DOHH2 (cell line): ENCODE measurements around the gene GLI3.

ENCODE experiments used
- H3F3A ChIP-seq: fragments of 200-600 bp; sonication (generic), shearing (Covaris generic); 2 replicates; pipeline ENCODE4 v1.6.0; 2016; ENCODE audit warnings: antibody characterized with exemption, mild to moderate bottlenecking; ENCODE audit not compliant: control insufficient read depth, insufficient read depth
- H3K27ac ChIP-seq: fragments of 200-600 bp; sonication (generic); 2 replicates; pipeline ENCODE4 v1.5.1; 2014; ENCODE audit warnings: low read depth, mild to moderate bottlenecking, low read length, moderate library complexity
- H3K27me3 ChIP-seq: fragments of 200-600 bp; sonication (generic); 2 replicates; pipeline ENCODE4 v1.6.1; 2014; ENCODE audit warnings: mild to moderate bottlenecking, low read length, mixed read lengths; ENCODE audit not compliant: control insufficient read depth
- H3K36me3 ChIP-seq: fragments of 200-600 bp; sonication (generic); 2 replicates; pipeline ENCODE4 v1.6.1; 2014; ENCODE audit warnings: mild to moderate bottlenecking, low read length, moderate library complexity, mixed read lengths; ENCODE audit not compliant: control insufficient read depth
- H3K4me1 ChIP-seq: fragments of 200-600 bp; sonication (generic); 2 replicates; pipeline ENCODE4 v1.6.1; 2014; ENCODE audit warnings: mild to moderate bottlenecking, low read length, mixed read lengths; ENCODE audit not compliant: control insufficient read depth
- H3K4me2 ChIP-seq: fragments of 200-600 bp; sonication (generic); 2 replicates; pipeline ENCODE4 v1.6.0; 2014; ENCODE audit warnings: mild to moderate bottlenecking, low read length, moderate library complexity
- H3K4me3 ChIP-seq: fragments of 200-600 bp; sonication (generic); 2 replicates; pipeline ENCODE4 v1.5.1; 2014; ENCODE audit warnings: mild to moderate bottlenecking, low read length, mixed read lengths
- H3K79me2 ChIP-seq: fragments of 200-600 bp; sonication (generic); 2 replicates; pipeline ENCODE4 v1.6.1; 2014; ENCODE audit warnings: mild to moderate bottlenecking, low read length, mixed read lengths; ENCODE audit not compliant: control insufficient read depth
- H3K9me2 ChIP-seq: fragments of 200-600 bp; sonication (generic); replicated peaks from 2 replicates; pipeline ENCODE4 v1.6.1; 2014; ENCODE audit warnings: mild to moderate bottlenecking, low read length, mixed read lengths; ENCODE audit not compliant: control insufficient read depth
- H3K9me3 ChIP-seq: fragments of 200-600 bp; sonication (generic); 2 replicates; pipeline ENCODE4 v1.6.1; 2014; ENCODE audit warnings: antibody characterized with exemption, low read length, mixed read lengths; ENCODE audit not compliant: control insufficient read depth, insufficient read depth
- H4K20me1 ChIP-seq: fragments of 200-600 bp; sonication (generic); 2 replicates; pipeline ENCODE4 v1.6.0; 2014; ENCODE audit warnings: low read depth, mild to moderate bottlenecking, antibody characterized with exemption, low read length, moderate library complexity; ENCODE audit not compliant: control insufficient read depth, insufficient read depth
- EZH2phosphoT487 ChIP-seq: fragments of 200-600 bp; sonication (generic); IDR thresholded peaks from 2 replicates; pipeline ENCODE4 v1.6.1; 2017; ENCODE audit warnings: borderline replicate concordance, mild to moderate bottlenecking, antibody characterized with exemption, low read length, moderate library complexity, mixed read lengths
- TF ChIP-seq, protein P1 (sequence below): fragments of 200-600 bp; sonication (generic); IDR thresholded peaks from one replicate; pipeline ENCODE4 v1.5.1; 2014; ENCODE audit warnings: antibody characterized with exemption, mild to moderate bottlenecking, low read depth, low read length; ENCODE audit not compliant: poor library complexity, severe bottlenecking

GLI3 gene

DNA sequence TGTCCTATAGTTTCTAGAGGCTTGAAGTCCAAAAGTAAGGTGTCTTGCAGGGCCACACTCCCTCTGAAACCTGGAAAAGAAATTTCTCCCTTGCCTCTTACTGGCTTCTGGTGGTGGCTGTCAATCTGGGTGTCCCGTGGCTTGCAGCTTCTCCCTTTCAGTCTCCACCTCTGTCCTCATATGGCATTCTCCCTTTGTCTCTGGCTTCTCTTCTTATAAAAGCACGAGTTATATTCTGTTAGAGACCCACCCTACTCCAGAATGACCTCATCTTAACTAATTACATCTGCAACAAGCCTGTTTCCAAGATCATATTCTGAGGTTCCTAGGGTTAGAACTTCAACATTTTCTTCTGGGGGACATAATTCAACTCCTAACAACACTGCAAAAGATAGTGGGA lies 3.4 kb upstream of the GLI3 start:
- H3K4me3 ChIP-seq = no peak overlapping the region
- no peaks in the 10 kb centered on the region for H3K79me2 ChIP-seq
- H3K9me3 ChIP-seq = no peaks in the 10 kb centered on the region
- H3K4me1 ChIP-seq = no peaks in the 10 kb centered on the region
- no peaks in the 10 kb centered on the region for H3K36me3 ChIP-seq
- no peaks in the 10 kb centered on the region for H4K20me1 ChIP-seq
- TF ChIP-seq, protein P1, sequence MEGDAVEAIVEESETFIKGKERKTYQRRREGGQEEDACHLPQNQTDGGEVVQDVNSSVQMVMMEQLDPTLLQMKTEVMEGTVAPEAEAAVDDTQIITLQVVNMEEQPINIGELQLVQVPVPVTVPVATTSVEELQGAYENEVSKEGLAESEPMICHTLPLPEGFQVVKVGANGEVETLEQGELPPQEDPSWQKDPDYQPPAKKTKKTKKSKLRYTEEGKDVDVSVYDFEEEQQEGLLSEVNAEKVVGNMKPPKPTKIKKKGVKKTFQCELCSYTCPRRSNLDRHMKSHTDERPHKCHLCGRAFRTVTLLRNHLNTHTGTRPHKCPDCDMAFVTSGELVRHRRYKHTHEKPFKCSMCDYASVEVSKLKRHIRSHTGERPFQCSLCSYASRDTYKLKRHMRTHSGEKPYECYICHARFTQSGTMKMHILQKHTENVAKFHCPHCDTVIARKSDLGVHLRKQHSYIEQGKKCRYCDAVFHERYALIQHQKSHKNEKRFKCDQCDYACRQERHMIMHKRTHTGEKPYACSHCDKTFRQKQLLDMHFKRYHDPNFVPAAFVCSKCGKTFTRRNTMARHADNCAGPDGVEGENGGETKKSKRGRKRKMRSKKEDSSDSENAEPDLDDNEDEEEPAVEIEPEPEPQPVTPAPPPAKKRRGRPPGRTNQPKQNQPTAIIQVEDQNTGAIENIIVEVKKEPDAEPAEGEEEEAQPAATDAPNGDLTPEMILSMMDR = no peak
- no peak for TF ChIP-seq EZH2phosphoT487
- H3K27ac ChIP-seq = no peak overlapping the region
- peaks cover 34% of the 10 kb centered on the region for H3K27me3 ChIP-seq
- no peaks in the 10 kb centered on the region for H3F3A ChIP-seq
- no peaks in the 10 kb centered on the region for H3K9me2 ChIP-seq
- no peak overlapping the region for H3K4me2 ChIP-seq

DNA sequence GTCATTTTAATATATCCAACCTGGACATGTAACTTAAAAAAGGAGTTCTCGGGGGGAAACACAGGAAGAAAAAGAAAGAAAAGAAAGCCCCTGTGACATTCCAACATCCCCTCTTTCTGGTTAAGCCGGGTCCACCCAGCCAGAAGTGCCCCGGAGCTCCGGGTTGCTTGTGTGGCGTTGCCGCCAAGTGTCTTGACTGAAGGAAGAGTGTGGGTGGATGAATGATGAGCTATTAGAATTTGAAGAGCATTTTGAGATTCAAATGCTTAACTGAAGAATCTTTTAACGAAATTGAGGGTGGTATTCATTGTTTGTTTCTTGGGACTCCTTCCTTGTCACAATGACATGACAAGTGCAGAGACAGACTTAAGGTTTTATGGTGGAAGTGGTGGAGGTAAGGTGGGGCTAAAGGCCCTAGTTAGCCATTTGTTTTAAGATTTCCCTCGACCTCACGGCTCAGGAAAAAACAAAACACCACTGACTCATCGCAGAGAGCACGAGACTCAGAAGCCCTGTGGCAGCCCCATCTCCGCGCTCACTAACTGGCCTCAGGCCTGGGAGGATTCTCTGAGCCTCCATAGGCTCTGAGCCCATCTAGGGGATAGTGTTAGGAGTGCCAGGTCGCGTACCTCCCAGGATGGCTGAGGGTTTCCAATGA lies 1.8 kb upstream of the GLI3 start:
- peaks cover 36% of the 10 kb centered on the region for H3K27me3 ChIP-seq
- TF ChIP-seq EZH2phosphoT487 = no peak
- TF ChIP-seq, protein P1 = no peak
- H4K20me1 ChIP-seq = no peaks in the 10 kb centered on the region
- no peaks in the 10 kb centered on the region for H3F3A ChIP-seq
- H3K4me3 ChIP-seq = no peak overlapping the region
- H3K4me2 ChIP-seq = no peak overlapping the region
- H3K79me2 ChIP-seq = no peaks in the 10 kb centered on the region
- H3K4me1 ChIP-seq = no peaks in the 10 kb centered on the region
- H3K9me3 ChIP-seq = no peaks in the 10 kb centered on the region
- H3K36me3 ChIP-seq = no peaks in the 10 kb centered on the region
- H3K27ac ChIP-seq = no peak overlapping the region
- no peaks in the 10 kb centered on the region for H3K9me2 ChIP-seq

DNA sequence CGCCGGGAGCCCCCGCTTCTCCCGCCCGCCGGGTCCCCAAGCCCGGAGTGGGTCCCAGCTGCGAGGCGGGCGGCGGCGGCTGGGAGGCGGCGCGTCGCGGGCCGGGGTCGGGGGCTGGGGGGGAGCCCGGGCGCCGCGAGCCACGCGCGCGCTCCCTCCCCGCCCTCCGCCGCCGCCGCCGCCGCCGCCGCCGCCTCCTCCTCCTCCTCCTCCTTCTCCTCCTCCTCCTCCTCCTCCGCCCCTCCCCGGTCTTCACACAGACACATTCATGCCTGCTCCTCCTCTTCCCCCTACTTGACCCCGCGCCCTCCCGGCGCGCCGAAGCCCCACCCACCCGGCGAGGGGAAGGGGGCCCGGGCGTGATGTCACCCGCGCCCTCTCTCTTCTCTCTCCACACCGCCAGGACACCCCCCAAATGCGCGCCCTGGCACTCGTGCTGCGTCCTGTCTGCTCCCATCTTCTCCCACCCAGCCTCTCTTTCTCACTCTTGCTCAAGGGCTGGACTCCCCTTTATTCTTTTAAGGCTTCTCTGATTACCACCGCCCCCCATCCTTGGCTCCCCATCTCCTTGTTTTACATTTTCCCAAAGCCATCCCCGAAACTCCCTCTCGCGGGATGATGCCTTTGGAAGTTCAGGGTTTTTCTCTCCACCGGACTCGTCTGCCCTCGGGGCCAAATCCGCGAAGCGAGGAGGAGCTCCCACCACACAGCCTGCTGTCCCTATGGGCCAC lies 967 bp upstream of the GLI3 start:
- Histone ChIP-seq H3K9me3 (no peaks in the 10 kb centered on the region), H3K27ac (no peak overlapping the region), H3K36me3 (no peaks in the 10 kb centered on the region), H3K4me3 (peak overlapping the region; percentile 37), H3K27me3 (peaks cover 34% of the 10 kb centered on the region), H3K4me2 (peak overlapping the region; percentile 38; the same call in 1 of the 2 replicates), H3K9me2 (no peaks in the 10 kb centered on the region), H3K79me2 (no peaks in the 10 kb centered on the region), H3F3A (no peaks in the 10 kb centered on the region), H4K20me1 (no peaks in the 10 kb centered on the region), H3K4me1 (no peaks in the 10 kb centered on the region)
- TF ChIP-seq, protein P1 = no peak
- TF ChIP-seq EZH2phosphoT487 = peak; percentile 66; the same call in 1 of the 2 replicates
